Psoas muscle (tissue), 8 donors: Measurements from ENCODE around the gene NTN5. TPM values are rescaled to one million over a fixed set of nuclear protein-coding genes. Genes with fewer than 3 reads are reported as not detected.

Source experiments
- ATAC-seq, 4 donors: fragments of 200-7000 bp; cut with Tn5 transposase; one replicate each; pipeline ENCODE4 v1.9.1; 2020; ENCODE audit warnings: moderate library complexity in 3 of 4, mild to moderate bottlenecking in 2 of 4
- DNase-seq, 2 donors: peaks; one replicate each; pipeline ENCODE4 v3.0.0-alpha.2; 2020
- H3K27ac ChIP-seq: fragments of 200-600 bp; one replicate; pipeline ENCODE4 v1.8.0; 2022
- H3K27me3 ChIP-seq, 3 donors: fragments of 200-600 bp in 1 of 3; one replicate each; pipeline versions ENCODE4 v1.6.1 to v1.8.0; 2013 to 2022; ENCODE audit warnings: low read length in 2 of 3, mild to moderate bottlenecking in 2 of 3, moderate library complexity in 1 of 3; ENCODE audit not compliant: insufficient read depth in 3 of 3
- H3K36me3 ChIP-seq, 2 donors: fragments of 200-600 bp in 1 of 2; one replicate each; pipeline versions ENCODE4 v1.6.1 to v1.8.0; 2013 to 2022; ENCODE audit warnings: low read depth in 1 of 2, mild to moderate bottlenecking in 1 of 2, moderate library complexity in 1 of 2; ENCODE audit not compliant: insufficient read depth in 1 of 2
- H3K4me1 ChIP-seq: fragments of 200-600 bp; one replicate; pipeline ENCODE4 v1.8.0; 2022
- H3K4me3 ChIP-seq: fragments of 200-600 bp; one replicate; pipeline ENCODE4 v1.8.0; 2022; ENCODE audit warnings: mild to moderate bottlenecking
- H3K9me3 ChIP-seq: fragments of 200-600 bp; one replicate; pipeline ENCODE4 v1.8.0; 2022
- CTCF ChIP-seq: fragments of 200-600 bp; IDR thresholded peaks from one replicate; pipeline ENCODE4 v1.8.0; 2022; ENCODE audit warnings: antibody characterized with exemption
- WGBS, 3 donors: extraction: QIAGEN DNeasy Blood & Tissue Kit; methylation state at CpG; one replicate each; pipeline versions ENCODE4 v1.1.6 to v1.1.7; 2013; 5-methylcytosine and 5-hydroxymethylcytosine counted together
- intact Hi-C, 2 donors: fragments of 100-400 bp; cut with DNase I; formaldehyde crosslinking; loops; one replicate each; pipeline versions ENCODE4 v1.11.0 to v1.14.2; 2022
- polyA plus RNA-seq, 3 donors: library from polyadenylated mRNA; stranded (reverse); fragments of 200-250 nt; gene quantifications; one replicate each; pipeline ENCODE4 v1.2.3, GENCODE V29; 2013
- total RNA-seq, 4 donors: library from RNA; stranded (reverse); fragmentation: NEBNext Ultra II Directional in 2 of 4; extraction: Animal tissue kit (Norgen Biotek cat#: 25700) in 2 of 4; gene quantifications; one replicate each; pipeline versions ENCODE4 v1.2.1 to v1.2.4, GENCODE V29; 2021 to 2023
- donor health status: healthy with polysubstance abuse.
- donor health status: DM: no; HTN: no; CAD: no; lungs with moderate emphysema.
- donor health status: Bipolar disorder and iron deficiency.
- donor health status: healthy.
- donor health status: DM: yes; HTN: yes; CAD: no.
- donor health status: DM: no; HTN: no; CAD: no.
- donor health status: DM: no; HTN: no; CAD: no.
- donor health status: DM: yes; HTN: yes; CAD: no.

NTN5 gene
- total and polyA plus RNA-seq, 7 donors: 0.04 to 0.21 TPM; not detected in 5

GRCh38 chr19:48627865-48628314 is 44.9 kb downstream of the NTN5 start:
- intact Hi-C loops: no loop called here
- WGBS, 3 donors: 66 to 81% (median 73%) methylated on average over 17 of the region's 17 CpGs
- Histone ChIP-seq H3K9me3 (no peaks in the 10 kb centered on the region), H3K36me3 (peaks cover 0 to 14% of the 10 kb centered on the region in 2 donors), H3K4me3 (no peak overlapping the region), H3K4me1 (peaks cover 37% of the 10 kb centered on the region), H3K27ac (no peak overlapping the region), H3K27me3 (no peaks in the 10 kb centered on the region)
- no peak for TF ChIP-seq CTCF
- no peak for DNase-seq
- no peak for ATAC-seq

- no peak overlapping the region for H3K4me3 ChIP-seq
- ATAC-seq (no peak), DNase-seq (no peak)
- H3K36me3 ChIP-seq: peaks cover 0 to 16% of the 10 kb centered on the region in 2 donors
- intact Hi-C loops: no loop called here
- H3K9me3 ChIP-seq: no peaks in the 10 kb centered on the region
- peaks cover 33% of the 10 kb centered on the region for H3K4me1 ChIP-seq
- no peak overlapping the region for H3K27ac ChIP-seq
- H3K27me3 ChIP-seq: no peaks in the 10 kb centered on the region
- whole genome bisulfite sequencing, 3 donors: 58 to 79% (median 68%) methylated on average over 6 of the region's 6 CpGs
- TF ChIP-seq CTCF: no peak
Observed at GRCh38 chr19:48627201-48627864, 45.5 kb downstream of the NTN5 start.

- Histone ChIP-seq H3K4me3 (peak overlapping the region; percentile 75), H3K4me1 (peaks cover 22% of the 10 kb centered on the region), H3K9me3 (no peaks in the 10 kb centered on the region), H3K36me3 (peaks cover 0 to 27% of the 10 kb centered on the region in 2 donors), H3K27ac (no peak overlapping the region), H3K27me3 (no peaks in the 10 kb centered on the region)
- intact Hi-C loops: no loop called here
- ATAC-seq: no peak
- peak in 1 of 2 donors; percentile 67 for DNase-seq
- no peak for TF ChIP-seq CTCF
- WGBS, 3 donors: 88 to 92% (median 91%) methylated on average over 29 to 30 of the region's 30 CpGs
Observed at GRCh38 chr19:48625891-48626327, 46.9 kb downstream of the NTN5 start.

GRCh38 chr19:48624791-48625723 is 47.8 kb downstream of the NTN5 start:
- DNase-seq (peak in 1 of 2 donors; percentile 55), ATAC-seq (no peak)
- H3K4me1 ChIP-seq: peaks cover 13% of the 10 kb centered on the region
- intact Hi-C loops: no loop called here
- no peaks in the 10 kb centered on the region for H3K9me3 ChIP-seq
- H3K36me3 ChIP-seq: peaks cover 0 to 25% of the 10 kb centered on the region in 2 donors
- TF ChIP-seq CTCF: no peak
- H3K4me3 ChIP-seq: peak overlapping the region; percentile 75
- WGBS, 3 donors: 51 to 58% (median 54%) methylated on average over 20 to 24 of the region's 24 CpGs
- peak overlapping the region; percentile 70 for H3K27ac ChIP-seq
- no peaks in the 10 kb centered on the region for H3K27me3 ChIP-seq
